K562 (cell line): ENCODE data around the gene HEXIM2. TPM values are rescaled to one million over a fixed set of nuclear protein-coding genes. Genes with fewer than 3 reads are reported as not detected.

Experiments used
- ATAC-seq: fragments of 200-7000 bp; cut with Tn5 transposase; 3 replicates; pipeline ENCODE4 v1.9.1; 2020; ENCODE audit warnings: moderate library complexity
- BruUV-seq: library from RNA; stranded (reverse); fragments of 400-500 nt; replicated peaks from 2 replicates; lab custom pipeline; 2021; lab: Mats Ljungman, UMichigan
- CTCF ChIA-PET: fragments of 300-600 bp; formaldehyde crosslinking; extraction: SDS; loops from one replicate; lab custom pipeline; 2021; ENCODE audit warnings: low intra/inter-chr PET ratio; lab: Yijun Ruan, JAX
- POLR2A ChIA-PET: fragments of 300-600, 350-650 bp; sonication (Branson Sonifier 250); formaldehyde crosslinking; extraction: SDS; loops from one replicate; lab custom pipeline; 2021; ENCODE audit warnings: antibody characterized with exemption, inconsistent platforms; lab: Yijun Ruan, JAX
- DNase-seq, 4 experiments: peaks; one replicate each; pipeline versions ENCODE4 v3.0.0 to v3.0.0-alpha.2; 2011 to 2018; ENCODE audit warnings: low spot score in 3 of 4, mixed read lengths in 3 of 4; ENCODE audit errors: extremely low read depth in 1 of 4
- FAIRE-seq: peaks from 2 replicates; lab custom pipeline; 2011; peaks lifted over from hg19 to GRCh38; lab: Jason Lieb, UNC
- H2AFZ ChIP-seq: 2 replicates; pipeline ENCODE4 v1.6.0; 2011; ENCODE audit warnings: low read depth, low read length, control low read depth, inconsistent platforms
- H3K27ac ChIP-seq: fragments of 200-600 bp; 3 replicates; pipeline ENCODE4 v1.8.0; 2011; ENCODE audit warnings: low read depth, mild to moderate bottlenecking, control low read depth, inconsistent platforms, low read length, moderate library complexity, mixed read lengths; ENCODE audit errors: extremely low read depth
- H3K27me3 ChIP-seq, 2 experiments: fragments of 300-600 bp in 1 of 2; 2 replicates in 1 of 2; 3 replicates in 1 of 2; pipeline versions ENCODE4 v1.6.0 to v1.8.0; 2011; ENCODE audit warnings: inconsistent platforms in 2 of 2, low read length in 2 of 2, mild to moderate bottlenecking in 1 of 2, mixed read lengths in 1 of 2, moderate library complexity in 1 of 2; ENCODE audit not compliant: control insufficient read depth in 2 of 2, insufficient read depth in 2 of 2
- H3K36me3 ChIP-seq: fragments of 300-600 bp; 3 replicates; pipeline ENCODE4 v1.8.0; 2011; ENCODE audit warnings: mild to moderate bottlenecking, low read length, inconsistent platforms; ENCODE audit not compliant: control insufficient read depth, insufficient read depth
- H3K4me1 ChIP-seq, 2 experiments: fragments of 200-600 bp in 1 of 2; replicated peaks in 1 of 2; 2 replicates in 1 of 2; 3 replicates in 1 of 2; pipeline versions ENCODE4 v1.5.1 to v1.8.0; 2011; ENCODE audit warnings: inconsistent platforms in 2 of 2, low read length in 2 of 2, mild to moderate bottlenecking in 1 of 2, mixed read lengths in 1 of 2, moderate library complexity in 1 of 2; ENCODE audit not compliant: control insufficient read depth in 2 of 2, insufficient read depth in 2 of 2
- H3K4me2 ChIP-seq: 2 replicates; pipeline ENCODE4 v1.6.1; 2011; ENCODE audit warnings: low read length, control low read depth, inconsistent platforms, mixed read lengths; ENCODE audit not compliant: insufficient read depth
- H3K4me3 ChIP-seq: fragments of 200-600 bp; sonication (generic), shearing (Covaris generic); 2 replicates; pipeline ENCODE4 v1.5.1; 2016; ENCODE audit warnings: control low read depth, inconsistent platforms
- H3K79me2 ChIP-seq: fragments of 200-600 bp; 3 replicates; pipeline ENCODE4 v1.8.0; 2011; ENCODE audit warnings: low read length, inconsistent platforms; ENCODE audit not compliant: control insufficient read depth, insufficient read depth
- H3K9ac ChIP-seq, 2 experiments: 2 replicates each; pipeline versions ENCODE4 v1.6.0 to v1.6.1; 2011; ENCODE audit warnings: low read depth in 2 of 2, low read length in 2 of 2, control low read depth in 1 of 2, inconsistent platforms in 1 of 2, mild to moderate bottlenecking in 1 of 2, mixed read lengths in 1 of 2; ENCODE audit not compliant: insufficient read depth in 1 of 2
- H3K9me1 ChIP-seq: one replicate; pipeline ENCODE4 v1.6.0; 2011; ENCODE audit warnings: inconsistent platforms, mild to moderate bottlenecking, low read length, moderate library complexity; ENCODE audit not compliant: control insufficient read depth, insufficient read depth
- H3K9me3 ChIP-seq: replicated peaks from 2 replicates; pipeline ENCODE4 v1.5.1; 2011; ENCODE audit warnings: low read depth, low read length, inconsistent platforms; ENCODE audit not compliant: control insufficient read depth, insufficient read depth
- H4K20me1 ChIP-seq: replicated peaks from 2 replicates; pipeline ENCODE4 v1.6.1; 2011; ENCODE audit warnings: low read length, inconsistent platforms, mixed read lengths; ENCODE audit not compliant: control insufficient read depth, insufficient read depth
- GTF2E2 ChIP-seq: fragments of 200-800 bp; sonication (Bioruptor generic); IDR thresholded peaks from 2 replicates; pipeline ENCODE4 v1.6.1; 2016; ENCODE audit warnings: missing genetic modification characterization, missing compliant biosample characterization
- KAT7 ChIP-seq: sonication (generic); formaldehyde crosslinking; IDR thresholded peaks from 2 replicates; pipeline ENCODE4 v1.8.0; 2022; ENCODE audit warnings: missing genetic modification reagents, mild to moderate bottlenecking, borderline replicate concordance
- NUFIP1 ChIP-seq: fragments of 450-650 bp; IDR thresholded peaks from 2 replicates; pipeline ENCODE4 v1.6.1; 2018; ENCODE audit not compliant: partially characterized antibody
- SPI1 ChIP-seq: IDR thresholded peaks from 2 replicates; pipeline ENCODE4 v1.6.1; 2011; ENCODE audit warnings: low read depth, low read length, control low read depth, borderline replicate concordance
- TAL1 ChIP-seq: fragments of 450-650 bp; IDR thresholded peaks from 2 replicates; pipeline ENCODE4 v1.6.1; 2016; ENCODE audit warnings: mild to moderate bottlenecking
- TEAD2 ChIP-seq: fragments of 450-650 bp; IDR thresholded peaks from 2 replicates; pipeline ENCODE4 v1.6.1; 2016; ENCODE audit warnings: missing genetic modification characterization, control low read depth, missing compliant biosample characterization
- ZFX ChIP-seq: sonication (generic); formaldehyde crosslinking; IDR thresholded peaks from 2 replicates; pipeline ENCODE4 v1.8.0; 2022; ENCODE audit warnings: mild to moderate bottlenecking, missing genetic modification reagents, moderate library complexity
- ZNF197 ChIP-seq: fragments of 200-800 bp; sonication (Bioruptor generic); IDR thresholded peaks from 2 replicates; pipeline ENCODE4 v1.6.1; 2016; ENCODE audit warnings: low read depth, missing genetic modification characterization, missing compliant biosample characterization
- ZNF384 ChIP-seq: IDR thresholded peaks from 2 replicates; pipeline ENCODE4 v1.6.1; 2012; ENCODE audit warnings: low read depth, low read length, improper control_type of control experiment
- ZNF592 ChIP-seq: fragments of 450-650 bp; IDR thresholded peaks from 2 replicates; pipeline ENCODE4 v1.6.1; 2017; ENCODE audit warnings: antibody characterized with exemption, mild to moderate bottlenecking
- ZSCAN29 ChIP-seq: fragments of 450-650 bp; IDR thresholded peaks from 2 replicates; pipeline ENCODE4 v1.6.1; 2017
- WGBS: fragments of 100-300 bp; shearing (Covaris generic); methylation state at CpG from one replicate; pipeline ENCODE4 v1.1.6; 2016; ENCODE audit warnings: low coverage, mixed read lengths; ENCODE audit not compliant: insufficient coverage; ENCODE audit errors: missing lambda C conversion rate; 5-methylcytosine and 5-hydroxymethylcytosine counted together
- in situ Hi-C: fragments of 300-500 bp; cut with MboI; formaldehyde crosslinking; loops from 4 replicates; pipeline ENCODE4 v1.15.0; 2018; ENCODE audit warnings: inconsistent platforms, mixed read lengths
- intact Hi-C: fragments of 100-400 bp; cut with micrococcal nuclease; formaldehyde crosslinking; loops from 2 replicates; pipeline ENCODE4 v1.14.2; 2022
- polyA plus RNA-seq, 8 experiments: library from polyadenylated mRNA; depleted of rRNA in 4 of 8; stranded (reverse) in 5 of 8; unstranded in 3 of 8; fragments of >200 nt; fragmentation: Nextera tagmentation in 2 of 8; fragmentation: Illumina TruSeq in 1 of 8; extraction: Ambion mirVana in 2 of 8; extraction: Trizol in 1 of 8; gene quantifications; 2 replicates each; pipeline versions ENCODE4 v1.2.1 to v1.2.3, GENCODE V29; 2011 to 2014; ENCODE audit warnings: inconsistent platforms in 1 of 8, missing spikeins in 1 of 8
- total RNA-seq, 7 experiments: library from RNA; depleted of rRNA in 6 of 7; stranded (reverse); fragments of >200 nt in 6 of 7; fragmentation: Illumina TruSeq in 2 of 7; extraction: Trizol in 2 of 7; gene quantifications; 2 replicates each; pipeline versions ENCODE4 v1.2.1 to v1.2.3, GENCODE V29; 2011 to 2021; ENCODE audit warnings: low replicate concordance in 1 of 7
- TF ChIP-seq, protein P1 (sequence below): fragments of 450-650 bp; formaldehyde crosslinking; IDR thresholded peaks from 2 replicates; pipeline ENCODE4 v1.4.0; 2020; ENCODE audit warnings: mild to moderate bottlenecking, moderate library complexity
- TF ChIP-seq, protein P2 (sequence below), 2 experiments: fragments of 450-650 bp; conservative IDR thresholded peaks; 2 replicates each; pipeline ENCODE4 v1.6.1; 2017; ENCODE audit warnings: mild to moderate bottlenecking in 2 of 2, moderate library complexity in 2 of 2

The HEXIM2 gene
- total and polyA plus RNA-seq, 9 of the 15 experiments (the other 6 are each of a cell fraction or from before 2014, with no cell fraction given): 0.69 to 3.4 (median 1.1) TPM; not detected in 2

GRCh38 chr17:45150911-45151809 is 10.5 kb upstream of the HEXIM2 start:
- Histone ChIP-seq H3K4me2 (peak overlapping the region; percentile 95), H2AFZ (no peak overlapping the region), H3K9me3 (no peaks in the 10 kb centered on the region), H3K4me1 (peaks cover 22 to 26% of the 10 kb centered on the region in 2 experiments), H3K9ac (peak overlapping the region; percentile 32 to 79), H3K36me3 (peaks cover 3% of the 10 kb centered on the region; the same call in 1 of the 3 replicates), H3K27ac (peak overlapping the region; percentile 86), H3K27me3 (no peaks in the 10 kb centered on the region), H4K20me1 (peaks cover 5% of the 10 kb centered on the region; the same call in 1 of the 2 replicates), H3K79me2 (peaks cover 48% of the 10 kb centered on the region), H3K4me3 (peak overlapping the region; percentile 69), H3K9me1 (no peaks in the 10 kb centered on the region)
- no TSS peak for BruUV-seq
- WGBS: 3% methylated on average over 8 of the region's 8 CpGs
- ChIA-PET CTCF (interaction anchor here (1.0 to 3.8 kb wide), 5 partner anchors 10 to 47 kb away, joined by 3 to 29 read pairs (median 4); partner anchors contain the start of genes ACBD4 and PLCD3), POLR2A (interaction anchor here (0.5 to 10.1 kb wide), 30 partner anchors 10 to 1818 kb away, joined by 3 to 497 read pairs (median 5); partner anchors contain the start of genes ACBD4, DCAKD and HEXIM2)
- in situ Hi-C loops (no loop called here), intact Hi-C loops (no loop called here)
- no peak for ATAC-seq
- DNase-seq: no peak
- FAIRE-seq: no peak
- TF ChIP-seq, protein P1, sequence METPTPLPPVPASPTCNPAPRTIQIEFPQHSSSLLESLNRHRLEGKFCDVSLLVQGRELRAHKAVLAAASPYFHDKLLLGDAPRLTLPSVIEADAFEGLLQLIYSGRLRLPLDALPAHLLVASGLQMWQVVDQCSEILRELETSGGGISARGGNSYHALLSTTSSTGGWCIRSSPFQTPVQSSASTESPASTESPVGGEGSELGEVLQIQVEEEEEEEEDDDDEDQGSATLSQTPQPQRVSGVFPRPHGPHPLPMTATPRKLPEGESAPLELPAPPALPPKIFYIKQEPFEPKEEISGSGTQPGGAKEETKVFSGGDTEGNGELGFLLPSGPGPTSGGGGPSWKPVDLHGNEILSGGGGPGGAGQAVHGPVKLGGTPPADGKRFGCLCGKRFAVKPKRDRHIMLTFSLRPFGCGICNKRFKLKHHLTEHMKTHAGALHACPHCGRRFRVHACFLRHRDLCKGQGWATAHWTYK: no peak
- TF ChIP-seq SPI1 (peak; percentile 58; the same call in 1 of the 2 replicates), GTF2E2 (tag) (0 out of 2 replicates have a peak, but pooled peaks have one; percentile 15), ZFX (CRISPR knock-in tag) (peak; percentile 38; the same call in 1 of the 2 replicates), KAT7 (CRISPR knock-in tag) (peak; percentile 23; the same call in 1 of the 2 replicates), ZSCAN29 (0 out of 2 replicates have a peak, but pooled peaks have one; percentile 21), ZNF592 (0 out of 2 replicates have a peak, but pooled peaks have one; percentile 5), NUFIP1 (no peak), TEAD2 (tag) (no peak), ZNF384 (no peak), ZNF197 (CRISPR knock-in tag) (0 out of 2 replicates have a peak, but pooled peaks have one; percentile 46), TAL1 (no peak)
- TF ChIP-seq, protein P2, sequence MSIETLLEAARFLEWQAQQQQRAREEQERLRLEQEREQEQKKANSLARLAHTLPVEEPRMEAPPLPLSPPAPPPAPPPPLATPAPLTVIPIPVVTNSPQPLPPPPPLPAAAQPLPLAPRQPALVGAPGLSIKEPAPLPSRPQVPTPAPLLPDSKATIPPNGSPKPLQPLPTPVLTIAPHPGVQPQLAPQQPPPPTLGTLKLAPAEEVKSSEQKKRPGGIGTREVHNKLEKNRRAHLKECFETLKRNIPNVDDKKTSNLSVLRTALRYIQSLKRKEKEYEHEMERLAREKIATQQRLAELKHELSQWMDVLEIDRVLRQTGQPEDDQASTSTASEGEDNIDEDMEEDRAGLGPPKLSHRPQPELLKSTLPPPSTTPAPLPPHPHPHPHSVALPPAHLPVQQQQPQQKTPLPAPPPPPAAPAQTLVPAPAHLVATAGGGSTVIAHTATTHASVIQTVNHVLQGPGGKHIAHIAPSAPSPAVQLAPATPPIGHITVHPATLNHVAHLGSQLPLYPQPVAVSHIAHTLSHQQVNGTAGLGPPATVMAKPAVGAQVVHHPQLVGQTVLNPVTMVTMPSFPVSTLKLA (conservative IDR thresholded peaks at IDR 0.05): 0 out of 4 replicates have a peak, but pooled peaks of 1 of the 2 experiments have one; percentile 14
